ENCODE results near the gene GALNT14.

GALNT14 gene

GRCh38 chr2:31023541-31023940 is 114.7 kb downstream of the GALNT14 start:
- no peak for TF ChIP-seq CTCF (IDR thresholded peaks at IDR 0.05; ENCODE audit: low read length, missing control alignments)
- DNase-seq (ENCODE audit: low read depth) = no peak

GRCh38 chr2:31020713-31021112 is 117.5 kb downstream of the GALNT14 start:
- no peak for TF ChIP-seq CTCF (IDR thresholded peaks at IDR 0.05; ENCODE audit: low read length, missing control alignments)
- DNase-seq (ENCODE audit: low read depth) = no peak
- no peak overlapping the region for H3K4me3 ChIP-seq (replicated peaks; ENCODE audit: low read depth, low read length)

More at GRCh38 chr2:31023541-31023940, 114.7 kb downstream of the GALNT14 start:
- H3K4me3 ChIP-seq (replicated peaks; ENCODE audit: low read depth, low read length) = no peak overlapping the region

- H3K4me3 ChIP-seq (replicated peaks; ENCODE audit: low read depth, low read length) = no peak overlapping the region
- TF ChIP-seq CTCF (IDR thresholded peaks at IDR 0.05; ENCODE audit: low read length, missing control alignments) = no peak
- no peak for DNase-seq (ENCODE audit: low read depth)
Measured at GRCh38 chr2:31018280-31018679, 120.0 kb downstream of the GALNT14 start.

- H3K4me3 ChIP-seq (replicated peaks; ENCODE audit: low read depth, low read length) = no peak overlapping the region
- DNase-seq (ENCODE audit: low read depth) = no peak
- no peak for TF ChIP-seq CTCF (IDR thresholded peaks at IDR 0.05; ENCODE audit: low read length, missing control alignments)
Measured at GRCh38 chr2:31016648-31017047, 121.6 kb downstream of the GALNT14 start.

- no peak overlapping the region for H3K4me3 ChIP-seq (replicated peaks; ENCODE audit: low read depth, low read length)
- no peak for DNase-seq (ENCODE audit: low read depth)
- no peak for TF ChIP-seq CTCF (IDR thresholded peaks at IDR 0.05; ENCODE audit: low read length, missing control alignments)
Measured at GRCh38 chr2:31014516-31014915, 123.7 kb downstream of the GALNT14 start.

GRCh38 chr2:31013301-31013700 is 124.9 kb downstream of the GALNT14 start:
- no peak for DNase-seq (ENCODE audit: low read depth)
- TF ChIP-seq CTCF (IDR thresholded peaks at IDR 0.05; ENCODE audit: low read length, missing control alignments) = no peak
- H3K4me3 ChIP-seq (replicated peaks; ENCODE audit: low read depth, low read length) = no peak overlapping the region

GRCh38 chr2:31012406-31012805 is 125.8 kb downstream of the GALNT14 start:
- H3K4me3 ChIP-seq (replicated peaks; ENCODE audit: low read depth, low read length) = no peak overlapping the region
- no peak for TF ChIP-seq CTCF (IDR thresholded peaks at IDR 0.05; ENCODE audit: low read length, missing control alignments)
- no peak for DNase-seq (ENCODE audit: low read depth)

All from fibroblast of pulmonary artery (primary cell).